Measurements from ENCODE around the gene ARFIP2. TPM values are rescaled to one million over a fixed set of nuclear protein-coding genes. Genes with fewer than 3 reads are reported as not detected.
A peak's percentile ranks its signal among the peaks of the same experiment; 100 is the strongest.

The ARFIP2 gene
- total RNA-seq, 2 experiments from 2014 or later: 33.5 to 37.9 TPM

GRCh38 chr11:6438979-6439571 is 42.1 kb downstream of the ARFIP2 start:
- peaks cover 2% of the 10 kb centered on the region for H3K4me1 Mint-ChIP-seq (ENCODE audit: low read depth)
- intact Hi-C loops (cut with micrococcal nuclease): loop anchor here (1.0 to 5.0 kb wide), 7 partner anchors 20 to 318 kb away; partner anchors contain the start of genes APBB1, ARFIP2, MRPL17 and SMPD1
- no peaks in the 10 kb centered on the region for H3K9me3 Mint-ChIP-seq
- no peak overlapping the region for H3K4me3 Mint-ChIP-seq
- CTCF ChIA-PET: interaction anchor here (0.6 to 12.8 kb wide), 14 partner anchors 8 to 249 kb away, joined by 3 to 736 read pairs (median 3); partner anchors contain the start of genes SMPD1 and TIMM10B
- DNase-seq: peak; percentile 67
- no peaks in the 10 kb centered on the region for H3K27me3 Mint-ChIP-seq (ENCODE audit: low read depth)
- no peaks in the 10 kb centered on the region for H3K36me3 Mint-ChIP-seq (ENCODE audit: low read depth)
- no peak overlapping the region for H3K27ac Mint-ChIP-seq

GRCh38 chr11:6437993-6438392 is 43.1 kb downstream of the ARFIP2 start:
- intact Hi-C loops (cut with micrococcal nuclease): loop anchor here (2.0 to 5.0 kb wide), 4 partner anchors 43 to 319 kb away; partner anchors contain the start of genes ARFIP2, MRPL17, SMPD1 and TIMM10B
- Mint-ChIP-seq H3K36me3 (ENCODE audit: low read depth) (no peaks in the 10 kb centered on the region), H3K4me1 (ENCODE audit: low read depth) (peaks cover 2% of the 10 kb centered on the region), H3K27ac (no peak overlapping the region), H3K9me3 (no peaks in the 10 kb centered on the region), H3K27me3 (ENCODE audit: low read depth) (no peaks in the 10 kb centered on the region), H3K4me3 (no peak overlapping the region)
- DNase-seq: no peak
- CTCF ChIA-PET: interaction anchor here (0.6 to 12.8 kb wide), 13 partner anchors 8 to 268 kb away, joined by 3 to 736 read pairs (median 3); partner anchors contain the start of gene SMPD1

GRCh38 chr11:6437423-6437822 is 43.7 kb downstream of the ARFIP2 start:
- Mint-ChIP-seq H3K4me3 (no peak overlapping the region), H3K27me3 (ENCODE audit: low read depth) (no peaks in the 10 kb centered on the region), H3K36me3 (ENCODE audit: low read depth) (no peaks in the 10 kb centered on the region), H3K9me3 (no peaks in the 10 kb centered on the region), H3K4me1 (ENCODE audit: low read depth) (peaks cover 2% of the 10 kb centered on the region), H3K27ac (no peak overlapping the region)
- no peak for DNase-seq
- intact Hi-C loops (cut with micrococcal nuclease): loop anchor here (5.0 kb wide), 1 partner anchor 320 kb away; no protein-coding TSS in a partner anchor
- CTCF ChIA-PET: interaction anchor here (0.9 to 12.8 kb wide), 7 partner anchors 7 to 267 kb away, joined by 3 to 736 read pairs (median 6); partner anchors contain the start of gene SMPD1

- Mint-ChIP-seq H3K4me1 (ENCODE audit: low read depth) (peaks cover 2% of the 10 kb centered on the region), H3K36me3 (ENCODE audit: low read depth) (no peaks in the 10 kb centered on the region), H3K9me3 (no peaks in the 10 kb centered on the region), H3K27me3 (ENCODE audit: low read depth) (no peaks in the 10 kb centered on the region), H3K4me3 (no peak overlapping the region), H3K27ac (no peak overlapping the region)
- no peak for DNase-seq
- CTCF ChIA-PET: interaction anchor here (0.7 to 1.3 kb wide), 3 partner anchors 9 to 55 kb away, joined by 4 to 5 read pairs (median 4); no protein-coding TSS in a partner anchor
- intact Hi-C loops (cut with micrococcal nuclease): no loop called here
These were observed 47.0 kb downstream of the ARFIP2 start for GRCh38 chr11:6433998-6434660.

- Mint-ChIP-seq H3K27me3 (ENCODE audit: low read depth) (no peaks in the 10 kb centered on the region), H3K27ac (no peak overlapping the region), H3K4me1 (ENCODE audit: low read depth) (peaks cover 2% of the 10 kb centered on the region), H3K9me3 (no peaks in the 10 kb centered on the region), H3K36me3 (ENCODE audit: low read depth) (no peaks in the 10 kb centered on the region), H3K4me3 (no peak overlapping the region)
- CTCF ChIA-PET: interaction anchor here (3.2 to 5.5 kb wide), 2 partner anchors 11 to 53 kb away, joined by 23 to 42 read pairs; no protein-coding TSS in a partner anchor
- DNase-seq: no peak
- intact Hi-C loops (cut with micrococcal nuclease): no loop called here
These were observed 49.3 kb downstream of the ARFIP2 start for GRCh38 chr11:6431861-6432260.

GRCh38 chr11:6427516-6427915 is 53.6 kb downstream of the ARFIP2 start:
- Mint-ChIP-seq H3K27ac (no peak overlapping the region), H3K4me3 (no peak overlapping the region), H3K36me3 (ENCODE audit: low read depth) (no peaks in the 10 kb centered on the region), H3K4me1 (ENCODE audit: low read depth) (no peaks in the 10 kb centered on the region), H3K9me3 (no peaks in the 10 kb centered on the region), H3K27me3 (ENCODE audit: low read depth) (no peaks in the 10 kb centered on the region)
- intact Hi-C loops (cut with micrococcal nuclease): no loop called here
- CTCF ChIA-PET: interaction anchor here (1.4 to 5.5 kb wide), 6 partner anchors 8 to 49 kb away, joined by 3 to 42 read pairs (median 6); partner anchors contain the start of gene APBB1
- no peak for DNase-seq

Other genes starting within 250 kb of the ARFIP2 start
- 10 to 100 TPM; 13.0 to 13.1 TPM for gene FHIP1B, start 246.7 kb downstream of the ARFIP2 start, total RNA-seq
- gene CNGA4, start 242.2 kb downstream of the ARFIP2 start, total RNA-seq: under 1 TPM; 0.10 to 0.12 TPM
- not detected for gene CCKBR, start 221.5 kb downstream of the ARFIP2 start, total RNA-seq
- 1 to 10 TPM; 1.1 to 1.5 TPM for gene CAVIN3, start 160.8 kb downstream of the ARFIP2 start, total RNA-seq
- 10 to 100 TPM; 24.5 to 27.5 TPM for gene SMPD1, start 90.9 kb downstream of the ARFIP2 start, total RNA-seq
- gene APBB1, start 62.2 kb downstream of the ARFIP2 start, total RNA-seq: 10 to 100 TPM; 44.5 to 45.1 TPM
- under 1 TPM in 1 of 2 experiments, not detected in 1; 0.64 TPM for gene HPX, start 40.3 kb downstream of the ARFIP2 start, total RNA-seq
- 1 to 10 TPM; 7.7 to 9.4 TPM for gene TRIM3, start 7.4 kb downstream of the ARFIP2 start, total RNA-seq
- gene TIMM10B, start 170 bp upstream of the ARFIP2 start, total RNA-seq: 10 to 100 TPM; 35.1 to 41.7 TPM
- 10 to 100 TPM; 18.2 to 19.3 TPM for gene DNHD1, start 15.9 kb upstream of the ARFIP2 start, total RNA-seq
- gene RRP8, start 122.3 kb upstream of the ARFIP2 start, total RNA-seq: 10 to 100 TPM; 31.9 to 33.5 TPM
- gene ILK, start 122.4 kb upstream of the ARFIP2 start, total RNA-seq: 10 to 100 TPM; 65.2 to 65.7 TPM
- 100 to 1,000 TPM; 151 to 156 TPM for gene TAF10, start 130.9 kb upstream of the ARFIP2 start, total RNA-seq
- 10 to 100 TPM; 25.7 to 28.5 TPM for gene TPP1, start 138.1 kb upstream of the ARFIP2 start, total RNA-seq
- under 1 TPM; 0.79 to 0.88 TPM for gene DCHS1, start 174.5 kb upstream of the ARFIP2 start, total RNA-seq
- gene MRPL17, start 202.0 kb upstream of the ARFIP2 start, total RNA-seq: 100 to 1,000 TPM in 1 of 2 experiments, 10 to 100 TPM in 1; 99.7 to 102 TPM

Measured in activated naive CD4-positive, alpha-beta T cell treated with anti-CD3 and anti-CD28 coated beads for 36 hours (primary cell).